Mesothelial cell of epicardium (in vitro differentiated cells): Measurements from ENCODE around the gene TEX13A. TPM values are rescaled to one million over a fixed set of nuclear protein-coding genes. Genes with fewer than 3 reads are reported as not detected.

Source experiments
- DNase-seq, 2 experiments: peaks; one replicate each; pipeline ENCODE4 v3.0.0; 2021; ENCODE audit warnings: low spot score in 2 of 2; ENCODE audit not compliant: unreplicated experiment in 2 of 2
- H3K27ac Mint-ChIP-seq: 2 replicates; pipeline ENCODE4 v1.8.0; 2021; ENCODE audit warnings: mixed read lengths
- H3K27me3 Mint-ChIP-seq: 2 replicates; pipeline ENCODE4 v1.8.0; 2021; ENCODE audit warnings: low read depth, mixed read lengths
- H3K36me3 Mint-ChIP-seq: 2 replicates; pipeline ENCODE4 v1.8.0; 2021; ENCODE audit warnings: mixed read lengths
- H3K4me1 Mint-ChIP-seq: 2 replicates; pipeline ENCODE4 v1.8.0; 2021; ENCODE audit warnings: mixed read lengths
- H3K4me3 Mint-ChIP-seq: 2 replicates; pipeline ENCODE4 v1.8.0; 2021; ENCODE audit warnings: mild to moderate bottlenecking, moderate library complexity, mixed read lengths
- H3K9me3 Mint-ChIP-seq: 2 replicates; pipeline ENCODE4 v1.8.0; 2021; ENCODE audit warnings: mixed read lengths
- total RNA-seq: library from RNA; stranded (reverse); gene quantifications from 3 replicates; pipeline ENCODE4 v1.2.1, GENCODE V29; 2021
- TF ChIP-seq, protein P1 (sequence below): fragments of 200-600 bp; sonication (generic); IDR thresholded peaks from one replicate; pipeline ENCODE4 v1.5.0; 2021; ENCODE audit warnings: antibody characterized with exemption; ENCODE audit not compliant: unreplicated experiment

Gene TEX13A
- not detected in 3 replicates for total RNA-seq

- Mint-ChIP-seq H3K4me1 (no peaks in the 10 kb centered on the region), H3K27ac (no peak within 1 kb of the TSS), H3K27me3 (no peaks in the 10 kb centered on the region), H3K4me3 (no peak within 1 kb of the TSS), H3K36me3 (no peaks in the 10 kb centered on the region), H3K9me3 (peaks cover 47% of the 10 kb centered on the region)
- no peak for DNase-seq
- TF ChIP-seq, protein P1, sequence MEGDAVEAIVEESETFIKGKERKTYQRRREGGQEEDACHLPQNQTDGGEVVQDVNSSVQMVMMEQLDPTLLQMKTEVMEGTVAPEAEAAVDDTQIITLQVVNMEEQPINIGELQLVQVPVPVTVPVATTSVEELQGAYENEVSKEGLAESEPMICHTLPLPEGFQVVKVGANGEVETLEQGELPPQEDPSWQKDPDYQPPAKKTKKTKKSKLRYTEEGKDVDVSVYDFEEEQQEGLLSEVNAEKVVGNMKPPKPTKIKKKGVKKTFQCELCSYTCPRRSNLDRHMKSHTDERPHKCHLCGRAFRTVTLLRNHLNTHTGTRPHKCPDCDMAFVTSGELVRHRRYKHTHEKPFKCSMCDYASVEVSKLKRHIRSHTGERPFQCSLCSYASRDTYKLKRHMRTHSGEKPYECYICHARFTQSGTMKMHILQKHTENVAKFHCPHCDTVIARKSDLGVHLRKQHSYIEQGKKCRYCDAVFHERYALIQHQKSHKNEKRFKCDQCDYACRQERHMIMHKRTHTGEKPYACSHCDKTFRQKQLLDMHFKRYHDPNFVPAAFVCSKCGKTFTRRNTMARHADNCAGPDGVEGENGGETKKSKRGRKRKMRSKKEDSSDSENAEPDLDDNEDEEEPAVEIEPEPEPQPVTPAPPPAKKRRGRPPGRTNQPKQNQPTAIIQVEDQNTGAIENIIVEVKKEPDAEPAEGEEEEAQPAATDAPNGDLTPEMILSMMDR: no peak
These were observed at the start of gene TEX13A for GRCh38 chrX:105220636-105221035. Gene TEX13A (minus strand): TSS chrX:105220694. CDS start chrX:105220397, 297 bp downstream.

- Mint-ChIP-seq H3K4me1 (peaks cover 20% of the 10 kb centered on the region), H3K4me3 (no peak overlapping the region), H3K36me3 (peaks cover 1% of the 10 kb centered on the region), H3K27ac (no peak overlapping the region), H3K9me3 (peaks cover 10% of the 10 kb centered on the region), H3K27me3 (no peaks in the 10 kb centered on the region)
- TF ChIP-seq, protein P1: no peak
- DNase-seq: no peak
These were observed 48.9 kb upstream of the TEX13A start for GRCh38 chrX:105269386-105269785.

DNA sequence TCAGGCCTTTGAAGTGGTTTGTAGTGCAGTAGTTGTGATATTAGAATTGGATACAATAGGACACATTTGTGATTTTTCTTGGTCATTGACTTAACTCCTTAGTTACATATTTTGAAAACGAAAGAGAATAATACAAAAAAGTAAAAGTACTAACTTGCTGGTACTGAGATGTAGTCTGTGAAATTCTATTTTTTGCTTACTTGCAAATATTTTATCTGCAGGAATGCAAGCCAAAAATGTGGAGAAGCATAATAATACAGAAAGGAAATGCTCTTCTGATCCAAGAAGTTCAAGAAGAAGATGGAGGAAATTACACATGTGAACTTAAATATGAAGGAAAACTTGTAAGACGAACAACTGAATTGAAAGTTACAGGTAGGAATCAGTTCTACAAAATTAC, 46.7 kb upstream of the TEX13A start:
- no peaks in the 10 kb centered on the region for H3K27me3 Mint-ChIP-seq
- no peak overlapping the region for H3K27ac Mint-ChIP-seq
- H3K4me3 Mint-ChIP-seq: no peak overlapping the region
- H3K9me3 Mint-ChIP-seq: peaks cover 21% of the 10 kb centered on the region
- TF ChIP-seq, protein P1: no peak
- H3K4me1 Mint-ChIP-seq: peaks cover 9% of the 10 kb centered on the region
- H3K36me3 Mint-ChIP-seq: no peaks in the 10 kb centered on the region
- no peak for DNase-seq

DNA sequence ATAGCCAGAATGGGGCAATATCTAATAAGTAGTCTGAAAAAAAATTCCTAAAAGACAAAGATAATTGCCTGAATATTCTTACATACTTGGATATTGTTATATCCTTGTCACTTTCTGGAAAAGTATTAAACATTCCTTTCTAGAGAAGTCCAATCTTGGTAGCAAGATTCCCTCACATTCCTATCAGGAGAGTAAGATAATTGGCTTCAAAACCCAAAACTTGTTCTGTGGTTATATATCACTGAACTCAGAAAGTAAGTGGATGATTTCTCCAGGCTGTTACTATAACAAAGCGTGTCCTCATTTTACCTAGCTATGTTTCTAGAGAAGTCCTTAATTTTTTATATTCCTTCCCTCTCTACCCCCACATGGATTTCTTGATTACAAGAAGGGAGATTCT, 46.0 kb upstream of the TEX13A start:
- no peaks in the 10 kb centered on the region for H3K36me3 Mint-ChIP-seq
- no peak overlapping the region for H3K27ac Mint-ChIP-seq
- H3K27me3 Mint-ChIP-seq: no peaks in the 10 kb centered on the region
- TF ChIP-seq, protein P1: no peak
- H3K9me3 Mint-ChIP-seq: peaks cover 25% of the 10 kb centered on the region
- no peak for DNase-seq
- peaks cover 9% of the 10 kb centered on the region for H3K4me1 Mint-ChIP-seq
- no peak overlapping the region for H3K4me3 Mint-ChIP-seq

- H3K27me3 Mint-ChIP-seq: no peaks in the 10 kb centered on the region
- H3K9me3 Mint-ChIP-seq: peaks cover 25% of the 10 kb centered on the region
- TF ChIP-seq, protein P1: no peak
- H3K4me3 Mint-ChIP-seq: no peak overlapping the region
- peak overlapping the region; percentile 5 for H3K27ac Mint-ChIP-seq
- peaks cover 9% of the 10 kb centered on the region for H3K4me1 Mint-ChIP-seq
- H3K36me3 Mint-ChIP-seq: no peaks in the 10 kb centered on the region
- DNase-seq: no peak
These were observed 44.6 kb upstream of the TEX13A start for GRCh38 chrX:105265093-105265492.

DNA sequence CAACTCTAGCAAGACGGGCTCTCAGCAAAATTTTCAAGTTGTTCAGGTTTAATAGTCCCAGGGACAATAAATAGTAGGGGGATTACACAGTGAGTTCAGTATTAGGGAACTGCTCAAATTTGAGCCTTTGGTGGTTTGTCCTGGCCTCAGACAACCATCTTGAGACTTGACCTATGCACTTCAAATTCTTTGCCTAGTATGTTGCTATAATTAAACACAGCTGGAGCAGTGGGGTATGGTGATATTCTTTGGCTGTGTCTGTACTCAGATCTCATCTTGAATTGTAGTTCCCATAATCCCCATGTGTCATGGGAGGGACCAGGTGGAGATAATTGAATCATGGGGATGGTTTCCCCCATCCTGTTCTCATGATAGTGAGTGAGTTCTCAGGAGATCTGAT, 43.3 kb upstream of the TEX13A start:
- peaks cover 9% of the 10 kb centered on the region for H3K4me1 Mint-ChIP-seq
- H3K27me3 Mint-ChIP-seq: no peaks in the 10 kb centered on the region
- peaks cover 27% of the 10 kb centered on the region for H3K9me3 Mint-ChIP-seq
- H3K27ac Mint-ChIP-seq: no peak overlapping the region
- H3K4me3 Mint-ChIP-seq: no peak overlapping the region
- DNase-seq: no peak
- TF ChIP-seq, protein P1: no peak
- H3K36me3 Mint-ChIP-seq: no peaks in the 10 kb centered on the region
